Brain microvascular endothelial cell (primary cell): ENCODE results near the gene IBSP.

Experiments used
- DNase-seq: peaks from one replicate; pipeline ENCODE4 v3.0.0-alpha.2; 2020
- H3K27ac ChIP-seq: fragments of 250-450 bp; sonication (Bioruptor Pico); 2 replicates; pipeline ENCODE4 v1.5.1; 2020; ENCODE audit warnings: mild to moderate bottlenecking, moderate library complexity
- H3K27me3 ChIP-seq: fragments of 250-450 bp; sonication (Bioruptor Pico); replicated peaks from 2 replicates; pipeline ENCODE4 v1.5.1; 2020; ENCODE audit warnings: mild to moderate bottlenecking
- H3K36me3 ChIP-seq: fragments of 250-450 bp; sonication (Bioruptor Pico); replicated peaks from 2 replicates; pipeline ENCODE4 v1.5.1; 2020; ENCODE audit warnings: mild to moderate bottlenecking
- H3K4me3 ChIP-seq: 2 replicates; pipeline ENCODE4 v1.5.1; 2011; ENCODE audit warnings: low read depth, mild to moderate bottlenecking, control low read depth, low read length, moderate library complexity
- in situ Hi-C: cut with HindIII; loops from 2 replicates; pipeline ENCODE4 v1.10.0; 2017; ENCODE audit warnings: low sequenced_read_pairs, low pct_ligation_motif_present
- TF ChIP-seq, protein P1 (sequence below): IDR thresholded peaks from 2 replicates; pipeline ENCODE4 v1.5.1; 2011; ENCODE audit warnings: low read depth, mild to moderate bottlenecking, moderate library complexity, low read length, control low read depth, inconsistent platforms; ENCODE audit errors: missing control alignments

The IBSP gene

DNA sequence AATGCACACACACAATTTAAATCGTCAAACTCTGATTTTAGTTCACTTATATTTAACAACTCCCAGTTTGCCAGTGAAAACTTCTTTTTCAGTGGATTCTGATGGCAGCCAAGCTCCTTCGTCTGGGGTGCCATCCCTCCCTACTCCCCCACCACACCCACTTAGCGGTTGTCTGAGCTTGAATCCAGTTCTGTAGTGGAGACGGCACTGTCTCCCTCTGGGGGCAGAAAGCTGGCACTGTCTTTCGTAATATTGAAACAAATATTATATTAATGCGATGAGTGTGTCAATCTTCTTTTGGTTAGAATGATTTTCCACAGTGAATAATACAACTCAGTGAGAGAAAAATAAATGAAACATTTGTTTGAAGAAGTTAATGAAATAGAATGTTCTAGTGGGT, 38.9 kb downstream of the IBSP start:
- peak; percentile 31 for DNase-seq
- H3K27me3 ChIP-seq = no peaks in the 10 kb centered on the region
- TF ChIP-seq, protein P1, sequence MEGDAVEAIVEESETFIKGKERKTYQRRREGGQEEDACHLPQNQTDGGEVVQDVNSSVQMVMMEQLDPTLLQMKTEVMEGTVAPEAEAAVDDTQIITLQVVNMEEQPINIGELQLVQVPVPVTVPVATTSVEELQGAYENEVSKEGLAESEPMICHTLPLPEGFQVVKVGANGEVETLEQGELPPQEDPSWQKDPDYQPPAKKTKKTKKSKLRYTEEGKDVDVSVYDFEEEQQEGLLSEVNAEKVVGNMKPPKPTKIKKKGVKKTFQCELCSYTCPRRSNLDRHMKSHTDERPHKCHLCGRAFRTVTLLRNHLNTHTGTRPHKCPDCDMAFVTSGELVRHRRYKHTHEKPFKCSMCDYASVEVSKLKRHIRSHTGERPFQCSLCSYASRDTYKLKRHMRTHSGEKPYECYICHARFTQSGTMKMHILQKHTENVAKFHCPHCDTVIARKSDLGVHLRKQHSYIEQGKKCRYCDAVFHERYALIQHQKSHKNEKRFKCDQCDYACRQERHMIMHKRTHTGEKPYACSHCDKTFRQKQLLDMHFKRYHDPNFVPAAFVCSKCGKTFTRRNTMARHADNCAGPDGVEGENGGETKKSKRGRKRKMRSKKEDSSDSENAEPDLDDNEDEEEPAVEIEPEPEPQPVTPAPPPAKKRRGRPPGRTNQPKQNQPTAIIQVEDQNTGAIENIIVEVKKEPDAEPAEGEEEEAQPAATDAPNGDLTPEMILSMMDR = peak; percentile 79
- in situ Hi-C loops = loop anchor here (25.0 kb wide), 1 partner anchor 301 kb away; the partner anchor contains the start of gene SPARCL1
- no peaks in the 10 kb centered on the region for H3K36me3 ChIP-seq
- no peak overlapping the region for H3K4me3 ChIP-seq
- H3K27ac ChIP-seq = no peak overlapping the region

DNA sequence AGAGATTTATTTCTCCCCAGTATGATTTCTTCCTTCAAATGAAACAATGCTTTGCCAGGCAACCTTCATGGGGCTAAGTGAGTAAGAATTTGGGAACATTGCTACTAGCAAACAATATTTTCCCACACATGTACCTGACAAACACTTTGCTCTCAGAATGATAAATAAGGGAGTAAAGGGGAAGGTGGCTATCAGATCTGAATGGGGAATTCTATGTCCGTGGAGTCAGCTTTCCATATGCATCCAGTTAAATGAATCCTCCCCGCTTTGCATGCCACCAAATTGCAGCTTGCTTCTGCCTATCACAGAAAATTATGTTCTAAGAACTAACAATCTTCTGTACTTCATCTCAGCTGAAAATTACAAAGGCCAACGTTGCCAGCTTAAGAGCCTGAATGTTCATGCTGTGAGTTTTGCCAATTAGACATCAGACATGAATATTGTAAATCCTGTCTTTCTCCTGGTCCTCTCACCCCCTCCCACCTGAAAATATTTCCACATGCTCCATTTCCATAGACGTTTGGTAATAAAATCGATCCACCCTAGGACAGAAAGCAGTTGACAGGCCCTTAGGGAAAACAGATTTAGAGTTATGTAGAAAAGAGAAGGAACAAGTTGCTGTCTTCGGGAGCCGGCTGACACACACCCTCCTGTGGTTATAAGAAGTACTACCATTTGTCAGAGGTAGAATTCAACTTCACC, 39.7 kb downstream of the IBSP start:
- no peaks in the 10 kb centered on the region for H3K27me3 ChIP-seq
- no peak overlapping the region for H3K4me3 ChIP-seq
- TF ChIP-seq, protein P1 = peak; percentile 81
- no peak overlapping the region for H3K27ac ChIP-seq
- H3K36me3 ChIP-seq = no peaks in the 10 kb centered on the region
- in situ Hi-C loops = loop anchor here (25.0 kb wide), 1 partner anchor 302 kb away; the partner anchor contains the start of gene SPARCL1
- DNase-seq = peak; percentile 34

DNA sequence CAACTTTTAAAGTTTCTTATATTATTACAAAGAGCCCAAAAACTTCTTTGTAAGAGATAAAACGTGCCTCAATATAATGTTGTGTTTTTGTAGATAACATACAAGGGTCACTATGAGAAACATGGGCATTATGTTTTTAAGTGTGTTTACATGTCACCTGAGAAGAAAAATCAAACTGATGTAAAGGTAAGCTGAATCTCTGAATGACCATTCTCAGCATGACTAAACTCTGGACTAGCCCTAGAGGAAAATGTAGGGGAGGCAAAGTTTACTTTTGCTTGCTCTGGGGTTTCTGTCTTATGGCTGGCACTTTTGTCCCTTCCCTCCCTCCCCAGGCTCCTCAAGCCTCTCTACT, 40.2 kb downstream of the IBSP start:
- no peak overlapping the region for H3K27ac ChIP-seq
- no peak overlapping the region for H3K4me3 ChIP-seq
- DNase-seq = no peak
- TF ChIP-seq, protein P1 = no peak
- in situ Hi-C loops = loop anchor here (25.0 kb wide), 1 partner anchor 302 kb away; the partner anchor contains the start of gene SPARCL1
- no peaks in the 10 kb centered on the region for H3K27me3 ChIP-seq
- H3K36me3 ChIP-seq = no peaks in the 10 kb centered on the region

DNA sequence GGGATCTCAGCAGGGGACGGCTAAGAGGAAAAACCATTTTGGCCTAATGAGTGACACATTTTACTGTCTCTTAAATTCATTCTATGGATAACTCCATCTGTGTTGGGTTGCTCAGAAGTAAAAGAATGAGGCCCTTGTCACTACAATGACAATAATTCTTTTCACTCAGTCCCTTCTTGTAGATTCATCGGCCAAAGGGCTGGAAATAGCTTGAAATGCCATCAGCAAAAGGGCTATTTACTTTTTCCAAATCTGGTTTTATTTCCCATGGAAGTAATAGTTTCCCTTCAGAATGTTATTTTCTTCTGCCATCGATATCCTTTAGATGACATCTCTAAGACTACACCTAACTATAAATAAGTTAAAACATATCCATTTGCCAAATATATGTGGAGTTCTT, 40.8 kb downstream of the IBSP start:
- TF ChIP-seq, protein P1 = no peak
- H3K4me3 ChIP-seq = no peak overlapping the region
- no peaks in the 10 kb centered on the region for H3K36me3 ChIP-seq
- no peak for DNase-seq
- in situ Hi-C loops = loop anchor here (10.0 to 25.0 kb wide), 2 partner anchors 155 to 303 kb away; partner anchors contain the start of gene SPARCL1
- no peak overlapping the region for H3K27ac ChIP-seq
- H3K27me3 ChIP-seq = no peaks in the 10 kb centered on the region

DNA sequence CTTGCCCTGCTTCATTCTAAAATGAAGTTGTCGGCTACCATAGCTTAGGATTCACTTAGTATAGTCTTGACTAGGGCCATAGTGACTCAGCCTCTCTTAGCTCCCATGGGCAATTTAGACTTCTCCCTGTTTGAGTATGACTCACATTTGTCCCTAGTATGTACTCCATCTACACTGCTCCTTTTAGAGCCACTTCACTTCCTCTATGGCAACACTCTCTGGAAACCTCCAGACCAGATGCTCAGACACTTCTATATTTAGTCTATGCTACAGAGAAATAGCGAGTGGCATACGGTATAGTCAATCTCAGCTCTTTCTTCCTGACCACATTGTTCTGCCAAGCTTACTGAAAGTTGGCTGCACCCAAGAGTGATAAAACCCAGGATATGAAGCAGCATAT, 44.6 kb downstream of the IBSP start:
- peak; percentile 59 for DNase-seq
- H3K4me3 ChIP-seq = no peak overlapping the region
- TF ChIP-seq, protein P1 = no peak
- no peaks in the 10 kb centered on the region for H3K27me3 ChIP-seq
- H3K27ac ChIP-seq = no peak overlapping the region
- no peaks in the 10 kb centered on the region for H3K36me3 ChIP-seq
- in situ Hi-C loops = loop anchor here (10.0 to 25.0 kb wide), 2 partner anchors 159 to 307 kb away; partner anchors contain the start of gene SPARCL1

DNA sequence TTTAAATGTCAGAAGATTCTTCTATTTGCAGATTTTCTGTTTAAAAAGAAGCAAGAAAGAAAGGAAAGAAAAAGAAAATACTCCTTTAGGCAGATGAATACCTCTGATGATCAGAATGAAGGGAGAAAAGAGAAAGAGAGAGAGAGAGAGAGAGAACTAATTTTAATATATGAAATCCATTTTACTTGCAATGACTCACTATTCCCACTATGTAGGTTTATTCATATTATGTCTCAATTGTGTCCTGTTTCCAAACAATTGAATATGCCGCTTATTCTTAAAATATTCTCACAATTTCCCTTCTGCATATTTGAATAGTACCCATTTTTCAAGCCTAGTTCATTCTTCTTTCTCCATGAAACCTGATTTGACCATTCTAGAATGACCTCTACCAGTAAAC, 45.1 kb downstream of the IBSP start:
- no peak overlapping the region for H3K27ac ChIP-seq

More for the DNA sequence above, 45.1 kb downstream of the IBSP start:
- no peak for DNase-seq
- TF ChIP-seq, protein P1 = no peak
- Histone ChIP-seq H3K27me3 (no peaks in the 10 kb centered on the region), H3K36me3 (no peaks in the 10 kb centered on the region), H3K4me3 (no peak overlapping the region)
- in situ Hi-C loops = loop anchor here (10.0 to 25.0 kb wide), 2 partner anchors 160 to 307 kb away; partner anchors contain the start of gene SPARCL1
